ENCODE results near the gene FOXO4.
A peak's percentile ranks its signal among the peaks of the same experiment; 100 is the strongest.

Gene FOXO4

GRCh38 chrX:71128166-71128833, 32.6 kb downstream of the FOXO4 start:
- ChIA-PET POLR2A (no interaction called here), CTCF (interaction anchor here (0.6 to 3.6 kb wide), 11 partner anchors 9 to 161 kb away, joined by 3 to 28 read pairs (median 5); partner anchors contain the start of genes MED12 and NLGN3)
- no peak overlapping the region for H3K4me3 ChIP-seq (ENCODE audit: low read depth, low read length)
- TF ChIP-seq CTCF (IDR thresholded peaks at IDR 0.05; ENCODE audit: insufficient read depth, low read length, missing control alignments): no peak
- DNase-seq (ENCODE audit: low read depth, low spot score): no peak

GRCh38 chrX:71128915-71129765, 33.5 kb downstream of the FOXO4 start:
- ChIA-PET CTCF (interaction anchor here (0.6 to 3.6 kb wide), 15 partner anchors 9 to 162 kb away, joined by 3 to 28 read pairs (median 5); partner anchors contain the start of genes MED12 and NLGN3), POLR2A (no interaction called here)
- TF ChIP-seq CTCF (IDR thresholded peaks at IDR 0.05; ENCODE audit: insufficient read depth, low read length, missing control alignments): peak; percentile 85
- H3K4me3 ChIP-seq (ENCODE audit: low read depth, low read length): no peak overlapping the region
- DNase-seq (ENCODE audit: low read depth, low spot score): no peak

GRCh38 chrX:71131510-71131909, 35.9 kb downstream of the FOXO4 start:
- H3K4me3 ChIP-seq (ENCODE audit: low read depth, low read length): no peak overlapping the region
- CTCF ChIA-PET: interaction anchor here (0.8 to 3.6 kb wide), 3 partner anchors 12 to 161 kb away, joined by 3 to 19 read pairs (median 3); partner anchors contain the start of genes MED12 and NLGN3
- no peak for DNase-seq (ENCODE audit: low read depth, low spot score)
- POLR2A ChIA-PET: no interaction called here
- TF ChIP-seq CTCF (IDR thresholded peaks at IDR 0.05; ENCODE audit: insufficient read depth, low read length, missing control alignments): no peak

- TF ChIP-seq CTCF (IDR thresholded peaks at IDR 0.05; ENCODE audit: insufficient read depth, low read length, missing control alignments): no peak
- ChIA-PET POLR2A (no interaction called here), CTCF (no interaction called here)
- no peak for DNase-seq (ENCODE audit: low read depth, low spot score)
- no peak overlapping the region for H3K4me3 ChIP-seq (ENCODE audit: low read depth, low read length)
These were observed 44.8 kb downstream of the FOXO4 start for GRCh38 chrX:71140440-71140839.

- ChIA-PET CTCF (interaction anchor here (2.0 to 4.0 kb wide), 2 partner anchors 13 to 36 kb away, joined by 6 to 19 read pairs; no protein-coding TSS in a partner anchor), POLR2A (no interaction called here)
- TF ChIP-seq CTCF (IDR thresholded peaks at IDR 0.05; ENCODE audit: insufficient read depth, low read length, missing control alignments): no peak
- H3K4me3 ChIP-seq (ENCODE audit: low read depth, low read length): no peak overlapping the region
- no peak for DNase-seq (ENCODE audit: low read depth, low spot score)
These were observed 47.9 kb downstream of the FOXO4 start for GRCh38 chrX:71143508-71143907.

- no peak for TF ChIP-seq CTCF (IDR thresholded peaks at IDR 0.05; ENCODE audit: insufficient read depth, low read length, missing control alignments)
- CTCF ChIA-PET: interaction anchor here (2.0 to 4.0 kb wide), 2 partner anchors 14 to 34 kb away, joined by 6 to 19 read pairs; no protein-coding TSS in a partner anchor
- POLR2A ChIA-PET: interaction anchor here (0.6 kb wide), 1 partner anchor 33 kb away, joined by 3 read pairs; no protein-coding TSS in a partner anchor
- H3K4me3 ChIP-seq (ENCODE audit: low read depth, low read length): no peak within 1 kb of the TSS
- DNase-seq (ENCODE audit: low read depth, low spot score): no peak
These were observed 49.0 kb downstream of the FOXO4 start, which contains the start of gene NLGN3 for GRCh38 chrX:71144651-71145050. Gene NLGN3 (plus strand): TSS chrX:71144841. CDS start chrX:71147750, 2,909 bp downstream.
